Adrenal gland (tissue), 5 donors: ENCODE measurements around the gene APIP.

ENCODE experiments used
- POLR2A ChIP-seq, 2 donors: fragments of 450-650 bp; IDR thresholded peaks; one replicate each; pipeline ENCODE4 v1.6.1; 2017; ENCODE audit warnings: antibody characterized with exemption in 2 of 2, mild to moderate bottlenecking in 2 of 2, moderate library complexity in 1 of 2
- TF ChIP-seq, protein P1 (sequence below), 6 experiments: fragments of 450-650 bp in 4 of 6; fragments of 200-600 bp in 2 of 6; sonication (generic) in 1 of 6; IDR thresholded peaks; 1 replicate in 5 of 6; 2 replicates in 1 of 6; pipeline versions ENCODE4 v1.5.1 to v1.8.0; 2016 to 2021; ENCODE audit warnings: antibody characterized with exemption in 6 of 6, mild to moderate bottlenecking in 2 of 6, moderate library complexity in 1 of 6
- donor health status: DM: no; HTN: no; CAD: no.

DNA sequence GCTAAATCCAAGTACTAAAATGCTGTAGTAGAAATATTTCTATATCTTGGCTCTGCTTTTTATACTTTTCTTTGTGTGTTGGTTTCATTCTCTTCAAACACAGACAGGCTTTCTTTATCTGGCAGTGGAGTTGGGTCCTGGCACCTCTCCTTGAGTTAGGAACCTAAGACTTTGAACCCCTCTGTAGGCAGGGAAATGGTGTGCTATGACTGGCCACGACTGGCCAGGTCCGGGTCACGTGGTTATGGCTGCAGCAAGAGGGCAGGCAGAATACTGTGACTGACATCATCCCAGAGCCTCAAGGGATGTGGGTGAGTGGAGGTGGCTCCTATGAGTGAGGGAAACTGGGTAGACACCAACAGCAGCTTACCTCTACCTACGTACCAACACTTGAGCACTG is 42.0 kb downstream of the APIP start:
- TF ChIP-seq, protein P1, sequence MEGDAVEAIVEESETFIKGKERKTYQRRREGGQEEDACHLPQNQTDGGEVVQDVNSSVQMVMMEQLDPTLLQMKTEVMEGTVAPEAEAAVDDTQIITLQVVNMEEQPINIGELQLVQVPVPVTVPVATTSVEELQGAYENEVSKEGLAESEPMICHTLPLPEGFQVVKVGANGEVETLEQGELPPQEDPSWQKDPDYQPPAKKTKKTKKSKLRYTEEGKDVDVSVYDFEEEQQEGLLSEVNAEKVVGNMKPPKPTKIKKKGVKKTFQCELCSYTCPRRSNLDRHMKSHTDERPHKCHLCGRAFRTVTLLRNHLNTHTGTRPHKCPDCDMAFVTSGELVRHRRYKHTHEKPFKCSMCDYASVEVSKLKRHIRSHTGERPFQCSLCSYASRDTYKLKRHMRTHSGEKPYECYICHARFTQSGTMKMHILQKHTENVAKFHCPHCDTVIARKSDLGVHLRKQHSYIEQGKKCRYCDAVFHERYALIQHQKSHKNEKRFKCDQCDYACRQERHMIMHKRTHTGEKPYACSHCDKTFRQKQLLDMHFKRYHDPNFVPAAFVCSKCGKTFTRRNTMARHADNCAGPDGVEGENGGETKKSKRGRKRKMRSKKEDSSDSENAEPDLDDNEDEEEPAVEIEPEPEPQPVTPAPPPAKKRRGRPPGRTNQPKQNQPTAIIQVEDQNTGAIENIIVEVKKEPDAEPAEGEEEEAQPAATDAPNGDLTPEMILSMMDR (IDR thresholded peaks at IDR 0.05) = no peak
- no peak for TF ChIP-seq POLR2A (IDR thresholded peaks at IDR 0.05)
